Adrenal gland (tissue), 12 donors: ENCODE measurements around the gene CTLA4. TPM values are rescaled to one million over a fixed set of nuclear protein-coding genes. Genes with fewer than 3 reads are reported as not detected.

Experiments
- DNase-seq, 7 donors: peaks; one replicate each; pipeline ENCODE4 v3.0.0-alpha.2; 2019 to 2020
- H3K27ac ChIP-seq, 5 donors: fragments of 200-600 bp; sonication (generic) in 4 of 5; 1 replicate in 3 of 5; 2 replicates in 2 of 5; pipeline versions ENCODE4 v1.5.1 to v1.8.0; 2016 to 2020; ENCODE audit warnings: mild to moderate bottlenecking in 1 of 5
- H3K27me3 ChIP-seq: fragments of 200-600 bp; 2 replicates; pipeline ENCODE4 v1.8.0; 2021
- H3K36me3 ChIP-seq, 2 donors: fragments of 200-600 bp; replicated peaks in 1 of 2; 1 replicate in 1 of 2; 2 replicates in 1 of 2; pipeline versions ENCODE4 v1.5.1 to v1.8.0; 2018 to 2022
- H3K4me1 ChIP-seq, 2 donors: fragments of 200-600 bp; replicated peaks in 1 of 2; 1 replicate in 1 of 2; 2 replicates in 1 of 2; pipeline versions ENCODE4 v1.5.1 to v1.8.0; 2018 to 2021
- H3K4me3 ChIP-seq, 4 donors: fragments of 200-600 bp; sonication (generic) in 3 of 4; one replicate each; pipeline ENCODE4 v1.5.1; 2016 to 2018
- H3K9me3 ChIP-seq, 3 donors: fragments of 200-600 bp; sonication (generic) in 1 of 3; replicated peaks in 1 of 3; 1 replicate in 2 of 3; 2 replicates in 1 of 3; pipeline versions ENCODE4 v1.5.1 to v1.8.0; 2016 to 2021
- POLR2A ChIP-seq, 2 donors: fragments of 450-650 bp; IDR thresholded peaks; one replicate each; pipeline ENCODE4 v1.6.1; 2017; ENCODE audit warnings: antibody characterized with exemption in 2 of 2, mild to moderate bottlenecking in 2 of 2, moderate library complexity in 1 of 2
- WGBS, 4 donors: extraction: QIAGEN DNeasy Blood & Tissue Kit in 2 of 4; methylation state at CpG; one replicate each; pipeline versions ENCODE4 v1.1.5 to v1.1.7; 2013 to 2017; 5-methylcytosine and 5-hydroxymethylcytosine counted together
- intact Hi-C, 2 donors: fragments of 100-400 bp; cut with DNase I; formaldehyde crosslinking; loops; one replicate each; pipeline versions ENCODE4 v1.14.1 to v1.15.0; 2022 to 2023
- polyA plus RNA-seq, 3 donors: library from polyadenylated mRNA; stranded (reverse); fragments of 200-250 nt in 2 of 3; fragments of 350-450 nt in 1 of 3; fragmentation: Illumina TruSeq in 1 of 3; extraction: RNeasy Lipid Tissue Mini Kit (QIAGEN cat#74804) in 1 of 3; gene quantifications; one replicate each; pipeline ENCODE4 v1.2.3, GENCODE V29; 2013 to 2014
- total RNA-seq, 9 donors: library from RNA; depleted of rRNA in 4 of 9; stranded (reverse); fragments of >200 nt in 4 of 9; fragments of 120-200 nt in 1 of 9; fragmentation: NEBNext Ultra II Directional in 1 of 9; extraction: Animal tissue kit (Norgen Biotek cat#: 25700) in 1 of 9; gene quantifications; one replicate each; pipeline versions ENCODE4 v1.1.0 to v1.2.4, GENCODE V29; 2013 to 2023
- TF ChIP-seq, protein P1 (sequence below), 6 experiments: fragments of 450-650 bp in 4 of 6; fragments of 200-600 bp in 2 of 6; sonication (generic) in 1 of 6; IDR thresholded peaks; 1 replicate in 5 of 6; 2 replicates in 1 of 6; pipeline versions ENCODE4 v1.5.1 to v1.8.0; 2016 to 2021; ENCODE audit warnings: antibody characterized with exemption in 6 of 6, mild to moderate bottlenecking in 2 of 6, moderate library complexity in 1 of 6
- donor health status: healthy with polysubstance abuse.
- donor health status: Bipolar disorder and iron deficiency.
- donor health status: DM: yes; HTN: yes; CAD: no.
- donor health status: DM: no; HTN: no; CAD: no.
- donor health status: DM: no; HTN: no; CAD: no.
- donor health status: DM: yes; HTN: yes; CAD: no.

The CTLA4 gene
- total and polyA plus RNA-seq, 12 donors: 0.03 to 0.50 (median 0.10) TPM; not detected in 8

DNA sequence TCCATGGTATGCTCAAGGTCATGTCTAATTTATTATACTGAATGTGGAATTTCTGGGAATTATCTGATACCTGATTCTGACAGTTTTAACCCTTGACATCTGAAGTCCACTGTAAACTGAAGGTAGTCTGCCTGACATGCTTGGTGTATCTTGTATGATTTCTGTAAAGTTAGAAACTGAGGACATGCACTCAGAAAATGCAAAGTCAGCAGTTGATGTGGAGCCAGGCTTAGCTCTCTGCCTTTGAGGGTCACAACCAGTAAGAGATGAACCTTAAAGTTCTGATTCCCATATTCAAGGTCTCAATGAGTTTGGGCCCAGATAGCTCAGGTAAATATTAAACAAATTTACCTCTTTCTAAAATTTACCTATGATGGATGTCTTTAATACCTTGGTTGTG lies 12.3 kb upstream of the CTLA4 start:
- intact Hi-C loops: no loop called here
- Histone ChIP-seq H3K27ac (no peak overlapping the region), H3K36me3 (no peaks in the 10 kb centered on the region), H3K4me3 (no peak overlapping the region), H3K27me3 (no peaks in the 10 kb centered on the region), H3K9me3 (no peaks in the 10 kb centered on the region), H3K4me1 (no peaks in the 10 kb centered on the region)
- no peak for DNase-seq
- TF ChIP-seq, protein P1, sequence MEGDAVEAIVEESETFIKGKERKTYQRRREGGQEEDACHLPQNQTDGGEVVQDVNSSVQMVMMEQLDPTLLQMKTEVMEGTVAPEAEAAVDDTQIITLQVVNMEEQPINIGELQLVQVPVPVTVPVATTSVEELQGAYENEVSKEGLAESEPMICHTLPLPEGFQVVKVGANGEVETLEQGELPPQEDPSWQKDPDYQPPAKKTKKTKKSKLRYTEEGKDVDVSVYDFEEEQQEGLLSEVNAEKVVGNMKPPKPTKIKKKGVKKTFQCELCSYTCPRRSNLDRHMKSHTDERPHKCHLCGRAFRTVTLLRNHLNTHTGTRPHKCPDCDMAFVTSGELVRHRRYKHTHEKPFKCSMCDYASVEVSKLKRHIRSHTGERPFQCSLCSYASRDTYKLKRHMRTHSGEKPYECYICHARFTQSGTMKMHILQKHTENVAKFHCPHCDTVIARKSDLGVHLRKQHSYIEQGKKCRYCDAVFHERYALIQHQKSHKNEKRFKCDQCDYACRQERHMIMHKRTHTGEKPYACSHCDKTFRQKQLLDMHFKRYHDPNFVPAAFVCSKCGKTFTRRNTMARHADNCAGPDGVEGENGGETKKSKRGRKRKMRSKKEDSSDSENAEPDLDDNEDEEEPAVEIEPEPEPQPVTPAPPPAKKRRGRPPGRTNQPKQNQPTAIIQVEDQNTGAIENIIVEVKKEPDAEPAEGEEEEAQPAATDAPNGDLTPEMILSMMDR (IDR thresholded peaks at IDR 0.05): no peak
- no peak for TF ChIP-seq POLR2A (IDR thresholded peaks at IDR 0.05)

- Histone ChIP-seq H3K9me3 (no peaks in the 10 kb centered on the region), H3K36me3 (no peaks in the 10 kb centered on the region), H3K27me3 (no peaks in the 10 kb centered on the region), H3K4me1 (no peaks in the 10 kb centered on the region), H3K27ac (no peak overlapping the region), H3K4me3 (no peak overlapping the region)
- TF ChIP-seq, protein P1 (IDR thresholded peaks at IDR 0.05): no peak
- TF ChIP-seq POLR2A (IDR thresholded peaks at IDR 0.05): no peak
- WGBS, 4 donors: 62 to 75% (median 69%) methylated on average over 2 of the region's 2 CpGs
- intact Hi-C loops: no loop called here
- DNase-seq: no peak
Measured at GRCh38 chr2:203857656-203858055, 9.9 kb upstream of the CTLA4 start.

DNA sequence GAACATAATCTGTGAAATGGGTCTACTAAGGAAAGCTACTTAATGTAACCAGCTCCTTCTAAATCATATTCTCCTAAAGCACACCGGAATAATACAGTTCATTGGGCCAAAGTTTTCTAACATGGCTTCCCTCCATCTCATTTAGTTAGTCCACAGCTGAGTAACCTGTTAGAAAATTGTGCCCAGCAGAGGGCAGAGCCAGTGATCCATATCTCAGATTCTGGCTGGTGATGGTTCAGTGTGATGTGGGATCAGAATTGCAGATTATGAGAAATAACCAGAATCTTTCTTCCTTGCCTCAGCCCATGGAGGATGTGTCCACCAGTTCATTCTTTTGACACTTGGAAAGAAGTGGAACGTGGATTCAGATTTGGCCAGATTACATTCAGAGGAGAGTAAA lies 9.4 kb upstream of the CTLA4 start:
- 88 to 97% (median 90%) methylated on average over 2 of the region's 2 CpGs for whole genome bisulfite sequencing, 4 donors
- Histone ChIP-seq H3K4me1 (no peaks in the 10 kb centered on the region), H3K36me3 (no peaks in the 10 kb centered on the region), H3K27ac (no peak overlapping the region), H3K9me3 (no peaks in the 10 kb centered on the region), H3K4me3 (no peak overlapping the region), H3K27me3 (no peaks in the 10 kb centered on the region)
- TF ChIP-seq POLR2A (IDR thresholded peaks at IDR 0.05): no peak
- TF ChIP-seq, protein P1 (IDR thresholded peaks at IDR 0.05): no peak
- intact Hi-C loops: no loop called here
- no peak for DNase-seq

DNA sequence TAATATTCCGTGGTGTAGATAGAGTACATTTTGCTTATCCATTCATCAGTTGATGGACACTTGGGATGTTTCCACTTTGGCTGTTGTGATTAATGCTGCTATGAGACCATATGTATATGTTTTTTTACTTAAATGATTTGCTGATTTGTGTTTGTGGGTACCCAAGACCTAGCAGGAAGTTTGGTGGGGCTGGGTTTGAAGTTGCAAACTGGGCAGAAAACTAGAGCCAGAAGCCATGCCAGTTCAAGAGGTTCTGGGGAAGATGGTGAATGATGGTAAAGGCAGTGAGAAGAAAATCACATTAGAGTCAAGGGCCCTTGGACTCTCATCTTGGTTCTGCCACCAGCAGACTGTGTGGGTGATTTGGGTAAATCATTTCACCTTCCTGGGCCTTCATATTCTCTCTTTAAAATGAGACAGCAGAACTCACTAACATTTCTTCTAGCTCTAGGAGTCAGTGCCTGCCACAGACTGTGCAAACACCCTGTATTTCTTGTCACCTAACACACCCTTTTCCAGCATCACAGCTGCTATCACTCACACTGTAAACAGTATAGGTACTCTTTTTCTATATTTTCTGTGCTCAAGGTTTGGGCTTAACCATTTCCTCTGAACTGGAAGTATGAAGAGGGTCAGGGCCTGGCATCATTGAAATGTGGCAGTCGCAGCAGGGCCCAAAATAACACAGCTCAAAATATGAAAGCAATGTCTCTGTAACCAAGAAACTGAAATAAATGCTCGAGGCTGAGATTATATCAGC lies 8.4 kb upstream of the CTLA4 start:
- H3K9me3 ChIP-seq: no peaks in the 10 kb centered on the region
- H3K4me3 ChIP-seq: no peak overlapping the region
- no peaks in the 10 kb centered on the region for H3K27me3 ChIP-seq
- H3K4me1 ChIP-seq: no peaks in the 10 kb centered on the region
- no peak for DNase-seq
- TF ChIP-seq POLR2A (IDR thresholded peaks at IDR 0.05): no peak
- TF ChIP-seq, protein P1 (IDR thresholded peaks at IDR 0.05): no peak
- H3K36me3 ChIP-seq: no peaks in the 10 kb centered on the region
- H3K27ac ChIP-seq: no peak overlapping the region
- WGBS, 4 donors: 70 to 84% (median 81%) methylated on average over 3 of the region's 3 CpGs
- intact Hi-C loops: no loop called here
